OCI-LY1 (cell line): ENCODE measurements around the gene MICB.

ENCODE experiments used
- CTCF ChIP-seq: fragments of 200-600 bp; sonication (generic), shearing (Covaris generic); IDR thresholded peaks from 2 replicates; pipeline ENCODE4 v1.5.1; 2017; ENCODE audit warnings: mild to moderate bottlenecking, antibody characterized with exemption, low read length, moderate library complexity, mixed read lengths
- EZH2 ChIP-seq: fragments of 200-600 bp; sonication (generic), shearing (Covaris generic); IDR thresholded peaks from 2 replicates; pipeline ENCODE4 v1.8.0; 2017; ENCODE audit warnings: borderline replicate concordance, mixed run types, mild to moderate bottlenecking, antibody characterized with exemption, low read length, moderate library complexity, mixed read lengths

- TF ChIP-seq CTCF (no peak), EZH2 (no peak)
Observed at GRCh38 chr6:31525932-31526591, 28.1 kb downstream of the MICB start.
